ENCODE data around the gene ZNF850. TPM values are rescaled to one million over a fixed set of nuclear protein-coding genes. Genes with fewer than 3 reads are reported as not detected.
"Not testable (repeated sequence)": the region's sequence is repeated elsewhere in the genome, so short reads cannot be mapped to it uniquely, and the experiment has no call there.

Gene ZNF850
- total and polyA plus RNA-seq, 9 of the 15 experiments (the other 6 are each of a cell fraction or from before 2014, with no cell fraction given), result 1.2 to 13.0 (median 5.9) TPM

DNA sequence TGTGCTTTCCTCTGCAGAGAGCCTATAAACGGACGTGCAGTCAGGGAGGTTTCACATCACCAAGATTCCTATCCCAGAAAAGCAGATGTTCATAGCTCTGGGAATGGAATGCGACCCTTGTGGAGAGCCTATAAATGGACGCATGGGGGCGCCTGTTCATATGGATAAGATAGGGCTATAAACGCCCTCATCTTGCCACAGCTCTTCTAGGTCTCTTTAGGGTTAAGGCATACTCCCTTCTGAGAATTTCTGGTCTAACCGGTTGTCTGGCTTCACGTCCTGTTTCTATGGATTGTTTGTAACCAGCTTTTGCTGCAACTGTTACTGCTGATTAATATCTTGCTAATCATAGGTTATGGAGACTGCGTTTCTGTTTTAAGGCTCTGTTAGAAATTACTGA, 36.4 kb downstream of the ZNF850 start:
- ATAC-seq; H3K9me1 ChIP-seq (ENCODE audit: control insufficient read depth, insufficient read depth, low read length); in situ Hi-C loops (cut with MboI); H3K27me3 ChIP-seq (ENCODE audit: control insufficient read depth in 2 of 2, insufficient read depth in 2 of 2, low read length in 2 of 2); H3K9me3 ChIP-seq (replicated peaks; ENCODE audit: control insufficient read depth, insufficient read depth, low read depth, low read length); H3K9ac ChIP-seq (ENCODE audit: insufficient read depth in 1 of 2, low read depth in 2 of 2, low read length in 2 of 2); H3K4me1 ChIP-seq (replicated peaks in 1 of 2; ENCODE audit: control insufficient read depth in 2 of 2, insufficient read depth in 2 of 2, low read length in 2 of 2); H4K20me1 ChIP-seq (replicated peaks; ENCODE audit: control insufficient read depth, insufficient read depth, low read length); H3K27ac ChIP-seq (ENCODE audit: extremely low read depth, low read depth, low read length); intact Hi-C loops (cut with micrococcal nuclease); DNase-seq (ENCODE audit: extremely low read depth in 1 of 4, low spot score in 3 of 4); H3K4me3 ChIP-seq; FAIRE-seq; H2AFZ ChIP-seq (ENCODE audit: low read depth, low read length); H3K79me2 ChIP-seq (ENCODE audit: control insufficient read depth, insufficient read depth, low read length); BruUV-seq (replicated peaks); CTCF ChIA-PET (ENCODE audit: low intra/inter-chr PET ratio); POLR2A ChIA-PET; H3K4me2 ChIP-seq (ENCODE audit: insufficient read depth, low read length); H3K36me3 ChIP-seq (ENCODE audit: control insufficient read depth, insufficient read depth, low read length): not testable (repeated sequence)
- under 1% methylated on average over 8 of the region's 9 CpGs for WGBS (ENCODE audit: insufficient coverage, low coverage, missing lambda C conversion rate)

DNA sequence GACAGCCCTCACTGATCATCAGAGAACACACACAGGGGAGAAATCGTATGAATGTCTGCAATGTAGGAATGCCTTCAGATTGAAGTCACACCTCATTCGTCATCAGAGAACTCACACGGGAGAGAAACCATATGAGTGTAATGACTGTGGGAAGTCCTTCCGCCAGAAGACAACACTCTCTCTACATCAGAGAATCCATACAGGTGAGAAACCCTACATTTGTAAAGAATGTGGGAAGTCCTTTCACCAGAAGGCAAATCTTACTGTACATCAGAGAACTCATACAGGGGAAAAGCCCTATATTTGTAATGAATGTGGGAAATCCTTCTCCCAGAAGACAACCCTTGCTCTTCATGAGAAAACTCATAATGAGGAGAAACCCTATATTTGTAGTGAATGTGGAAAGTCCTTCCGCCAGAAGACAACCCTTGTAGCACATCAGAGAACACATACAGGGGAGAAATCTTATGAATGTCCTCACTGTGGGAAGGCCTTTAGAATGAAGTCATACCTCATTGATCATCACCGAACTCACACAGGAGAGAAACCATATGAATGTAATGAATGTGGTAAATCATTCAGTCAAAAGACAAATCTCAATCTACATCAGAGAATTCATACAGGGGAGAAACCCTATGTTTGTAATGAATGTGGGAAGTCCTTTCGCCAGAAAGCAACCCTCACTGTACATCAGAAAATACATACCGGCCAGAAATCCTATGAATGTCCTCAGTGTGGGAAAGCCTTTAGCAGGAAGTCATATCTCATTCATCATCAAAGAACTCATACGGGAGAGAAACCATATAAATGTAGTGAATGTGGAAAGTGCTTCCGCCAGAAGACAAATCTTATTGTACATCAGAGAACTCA, 52.7 kb downstream of the ZNF850 start:
- H3K36me3 ChIP-seq (ENCODE audit: control insufficient read depth, insufficient read depth, low read length), result peaks cover 33% of the 10 kb centered on the region
- peaks cover 22% of the 10 kb centered on the region for H3K9me3 ChIP-seq (replicated peaks; ENCODE audit: control insufficient read depth, insufficient read depth, low read depth, low read length)
- intact Hi-C loops (cut with micrococcal nuclease), result no loop called here
- ChIA-PET POLR2A (no interaction called here), CTCF (ENCODE audit: low intra/inter-chr PET ratio) (no interaction called here)
- ATAC-seq (no peak), DNase-seq (ENCODE audit: extremely low read depth in 1 of 4, low spot score in 3 of 4) (no peak), FAIRE-seq (no peak)
- in situ Hi-C loops (cut with MboI), result no loop called here
- no peak overlapping the region for H3K9ac ChIP-seq (ENCODE audit: insufficient read depth in 1 of 2, low read depth in 2 of 2, low read length in 2 of 2)
- TF ChIP-seq ZNF274 (IDR thresholded peaks at IDR 0.05; ENCODE audit: borderline replicate concordance, low read depth, low read length) (peak; percentile 99), TCF7L2 (IDR thresholded peaks at IDR 0.05; ENCODE audit: low read depth, low read length) (no peak), SP1 (CRISPR knock-in tag; IDR thresholded peaks at IDR 0.05) (no peak), PTBP1 (IDR thresholded peaks at IDR 0.05; ENCODE audit: low read depth, low read length) (no peak), CBX1 (IDR thresholded peaks at IDR 0.05; ENCODE audit: low read depth) (0 out of 2 replicates have a peak, but pooled peaks have one; percentile 17), ZNF75A (CRISPR knock-in tag; IDR thresholded peaks at IDR 0.05) (peak; percentile 82), NUFIP1 (IDR thresholded peaks at IDR 0.05; ENCODE audit: partially characterized antibody) (no peak), TRIM28 (IDR thresholded peaks at IDR 0.05) (peak; percentile 69; the same call in 1 of the 2 replicates)
- TF ChIP-seq, protein P1, sequence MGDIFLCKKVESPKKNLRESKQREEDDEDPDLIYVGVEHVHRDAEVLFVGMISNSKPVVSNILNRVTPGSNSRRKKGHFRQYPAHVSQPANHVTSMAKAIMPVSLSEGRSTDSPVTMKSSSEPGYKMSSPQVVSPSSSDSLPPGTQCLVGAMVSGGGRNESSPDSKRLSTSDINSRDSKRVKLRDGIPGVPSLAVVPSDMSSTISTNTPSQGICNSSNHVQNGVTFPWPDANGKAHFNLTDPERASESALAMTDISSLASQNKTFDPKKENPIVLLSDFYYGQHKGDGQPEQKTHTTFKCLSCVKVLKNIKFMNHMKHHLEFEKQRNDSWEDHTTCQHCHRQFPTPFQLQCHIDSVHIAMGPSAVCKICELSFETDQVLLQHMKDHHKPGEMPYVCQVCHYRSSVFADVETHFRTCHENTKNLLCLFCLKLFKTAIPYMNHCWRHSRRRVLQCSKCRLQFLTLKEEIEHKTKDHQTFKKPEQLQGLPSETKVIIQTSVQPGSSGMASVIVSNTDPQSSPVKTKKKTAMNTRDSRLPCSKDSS (IDR thresholded peaks at IDR 0.05; ENCODE audit: low read depth, partially characterized antibody), result peak; percentile 40
- no peaks in the 10 kb centered on the region for H3K27me3 ChIP-seq (ENCODE audit: control insufficient read depth in 2 of 2, insufficient read depth in 2 of 2, low read length in 2 of 2)
- no peak overlapping the region for H3K4me3 ChIP-seq
- no peak overlapping the region for H3K27ac ChIP-seq (ENCODE audit: extremely low read depth, low read depth, low read length)
- no peak overlapping the region for H2AFZ ChIP-seq (ENCODE audit: low read depth, low read length)
- BruUV-seq (replicated peaks), result no TSS peak
- no peaks in the 10 kb centered on the region for H3K4me1 ChIP-seq (replicated peaks in 1 of 2; ENCODE audit: control insufficient read depth in 2 of 2, insufficient read depth in 2 of 2, low read length in 2 of 2)
- no peak overlapping the region for H3K4me2 ChIP-seq (ENCODE audit: insufficient read depth, low read length)
- no peaks in the 10 kb centered on the region for H3K79me2 ChIP-seq (ENCODE audit: control insufficient read depth, insufficient read depth, low read length)
- WGBS (ENCODE audit: insufficient coverage, low coverage, missing lambda C conversion rate), result 59% methylated on average over 10 of the region's 10 CpGs
- no peaks in the 10 kb centered on the region for H3K9me1 ChIP-seq (ENCODE audit: control insufficient read depth, insufficient read depth, low read length)
- no peaks in the 10 kb centered on the region for H4K20me1 ChIP-seq (replicated peaks; ENCODE audit: control insufficient read depth, insufficient read depth, low read length)

Measured in K562 (cell line).